HG02798 (cell line): Measurements from ENCODE around the gene PRICKLE4.

ENCODE experiments used
- ATAC-seq: cut with Tn5 transposase; IDR thresholded peaks from one replicate; pipeline ENCODE4 v1.9.1; 2021; ENCODE audit warnings: mild to moderate bottlenecking; ENCODE audit not compliant: unreplicated experiment, poor library complexity

The PRICKLE4 gene

GRCh38 chr6:41770381-41771057, 10.1 kb upstream of the PRICKLE4 start:
- no peak for ATAC-seq

- no peak for ATAC-seq
These were observed 9.3 kb upstream of the PRICKLE4 start for GRCh38 chr6:41771058-41771983.

GRCh38 chr6:41774841-41775240, 5.7 kb upstream of the PRICKLE4 start:
- no peak for ATAC-seq

GRCh38 chr6:41775293-41775882, 5.2 kb upstream of the PRICKLE4 start:
- no peak for ATAC-seq

GRCh38 chr6:41777551-41778285, 2.9 kb upstream of the PRICKLE4 start:
- no peak for ATAC-seq

GRCh38 chr6:41778895-41779294, 1.7 kb upstream of the PRICKLE4 start:
- no peak for ATAC-seq

- no peak for ATAC-seq
These were observed 1.2 kb upstream of the PRICKLE4 start for GRCh38 chr6:41779336-41779735.

GRCh38 chr6:41779788-41780550, 613 bp upstream of the PRICKLE4 start, which contains the start of gene FRS3:
Gene FRS3, minus strand, starts transcription at chr6:41779900. Its CDS starts 2,913 bp downstream, at chr6:41776987.
- ATAC-seq: peak; percentile 97

- ATAC-seq: no peak
These were observed 766 bp downstream of the PRICKLE4 start for GRCh38 chr6:41781366-41781730.

GRCh38 chr6:41783106-41783780, 2.7 kb downstream of the PRICKLE4 start:
- ATAC-seq: no peak

GRCh38 chr6:41784581-41785171, 4.1 kb downstream of the PRICKLE4 start:
- ATAC-seq: no peak

GRCh38 chr6:41785254-41785653, 4.7 kb downstream of the PRICKLE4 start:
- no peak for ATAC-seq

- ATAC-seq: no peak
These were observed 5.3 kb downstream of the PRICKLE4 start for GRCh38 chr6:41785689-41786450.

- ATAC-seq: peak; percentile 72
These were observed 6.1 kb downstream of the PRICKLE4 start for GRCh38 chr6:41786451-41787218.

GRCh38 chr6:41787219-41787917, 6.8 kb downstream of the PRICKLE4 start, which contains the start of gene TOMM6:
Gene TOMM6, plus strand, starts transcription at chr6:41787694. Its CDS starts 4 bp downstream, at chr6:41787698.
- peak; percentile 86 for ATAC-seq

GRCh38 chr6:41789390-41789724, 8.8 kb downstream of the PRICKLE4 start:
- ATAC-seq: no peak

GRCh38 chr6:41790045-41790444, 9.5 kb downstream of the PRICKLE4 start:
- ATAC-seq: no peak
